H1 (cell line): ENCODE results near the gene MROH7. TPM values are rescaled to one million over a fixed set of nuclear protein-coding genes. Genes with fewer than 3 reads are reported as not detected.

ENCODE experiments used
- CTCF ChIA-PET: fragments of 300-600 bp; sonication (Branson Sonifier 250); formaldehyde crosslinking; loops from one replicate; lab custom pipeline; 2021; ENCODE audit not compliant: partially characterized antibody; lab: Charles Lee
- POLR2A ChIA-PET: fragments of 300-600 bp; sonication (Branson Sonifier 250); formaldehyde crosslinking; loops from one replicate; lab custom pipeline; 2021; ENCODE audit warnings: inconsistent platforms; ENCODE audit not compliant: partially characterized antibody; lab: Charles Lee
- DNase-seq, 2 experiments: peaks; one replicate each; pipeline versions ENCODE4 v3.0.0 to v3.0.0-alpha.2; 2010 to 2022; ENCODE audit warnings: low spot score in 2 of 2, low read depth in 1 of 2, mixed read lengths in 1 of 2
- FAIRE-seq: peaks from 2 replicates; lab custom pipeline; 2011; peaks lifted over from hg19 to GRCh38; lab: Jason Lieb, UNC
- H2AFZ ChIP-seq: 2 replicates; pipeline ENCODE4 v1.8.1; 2012; ENCODE audit warnings: low read length, inconsistent platforms
- H2AK5ac ChIP-seq: 2 replicates; pipeline ENCODE4 v1.6.1; 2013; ENCODE audit warnings: low read depth, low read length
- H2BK120ac ChIP-seq: replicated peaks from 2 replicates; pipeline ENCODE3; 2013; ENCODE audit warnings: low read depth, low read length, inconsistent platforms
- H2BK12ac ChIP-seq: 2 replicates; pipeline ENCODE4 v1.6.1; 2013; ENCODE audit warnings: low read depth, low read length
- H2BK15ac ChIP-seq: 2 replicates; pipeline ENCODE4 v1.6.1; 2013; ENCODE audit warnings: low read length
- H2BK20ac ChIP-seq: 2 replicates; pipeline ENCODE4 v1.6.1; 2013; ENCODE audit warnings: low read length
- H2BK5ac ChIP-seq: 2 replicates; pipeline ENCODE4 v1.6.1; 2013; ENCODE audit warnings: low read depth, low read length
- H3K14ac ChIP-seq: 2 replicates; pipeline ENCODE4 v1.6.1; 2013; ENCODE audit warnings: inconsistent platforms; ENCODE audit not compliant: insufficient read length
- H3K18ac ChIP-seq: 2 replicates; pipeline ENCODE4 v1.6.1; 2013; ENCODE audit warnings: low read length; ENCODE audit errors: extremely low read depth
- H3K23ac ChIP-seq: 2 replicates; pipeline ENCODE4 v1.6.1; 2013; ENCODE audit warnings: inconsistent platforms; ENCODE audit not compliant: insufficient read length
- H3K23me2 ChIP-seq: 2 replicates; pipeline ENCODE4 v1.6.1; 2013; ENCODE audit warnings: low read depth, low read length
- H3K27ac ChIP-seq: 2 replicates; pipeline ENCODE4 v1.6.1; 2011; ENCODE audit warnings: low read depth, low read length, inconsistent platforms
- H3K27me3 ChIP-seq, 4 experiments: replicated peaks in 1 of 4; 1 replicate in 1 of 4; 2 replicates in 3 of 4; pipeline versions ENCODE4 v1.6.1 to v1.8.1; 2011 to 2013; ENCODE audit warnings: low read length in 3 of 4, mild to moderate bottlenecking in 3 of 4, inconsistent platforms in 2 of 4, mixed read lengths in 2 of 4, moderate library complexity in 1 of 4; ENCODE audit not compliant: control insufficient read depth in 3 of 4, insufficient read depth in 3 of 4; ENCODE audit errors: extremely low read depth in 1 of 4
- H3K36me3 ChIP-seq, 4 experiments: 2 replicates each; pipeline versions ENCODE4 v1.6.1 to v1.8.1; 2011 to 2013; ENCODE audit warnings: mild to moderate bottlenecking in 4 of 4, low read length in 3 of 4, moderate library complexity in 2 of 4, control low read depth in 1 of 4, inconsistent platforms in 1 of 4; ENCODE audit not compliant: insufficient read depth in 4 of 4, control insufficient read depth in 2 of 4
- H3K4ac ChIP-seq: replicated peaks from 2 replicates; pipeline ENCODE3; 2013; ENCODE audit warnings: low read length, low read depth, mixed read lengths, inconsistent platforms; ENCODE audit not compliant: insufficient read length
- H3K4me1 ChIP-seq, 4 experiments: replicated peaks in 1 of 4; 1 replicate in 1 of 4; 2 replicates in 3 of 4; pipeline versions ENCODE4 v1.6.1 to v1.8.1; 2011 to 2013; ENCODE audit warnings: low read length in 3 of 4, inconsistent platforms in 2 of 4, mixed read lengths in 1 of 4; ENCODE audit not compliant: insufficient read depth in 4 of 4, control insufficient read depth in 3 of 4
- H3K4me2 ChIP-seq, 2 experiments: 2 replicates each; pipeline versions ENCODE4 v1.6.1 to v1.8.1; 2011 to 2013; ENCODE audit warnings: low read depth in 2 of 2, low read length in 2 of 2, control low read depth in 1 of 2, inconsistent platforms in 1 of 2, mild to moderate bottlenecking in 1 of 2; ENCODE audit not compliant: insufficient read depth in 1 of 2
- H3K4me3 ChIP-seq, 4 experiments: fragments of 200-600, 300-600 bp in 1 of 4; sonication (generic), shearing (Covaris generic), sonication (Bioruptor Twin) in 1 of 4; 2 replicates each; pipeline versions ENCODE4 v1.5.1 to v1.8.1; 2011 to 2016; ENCODE audit warnings: low read length in 4 of 4, low read depth in 3 of 4, control low read depth in 2 of 4, inconsistent platforms in 2 of 4, mild to moderate bottlenecking in 2 of 4, mixed read lengths in 1 of 4, moderate library complexity in 1 of 4; ENCODE audit not compliant: insufficient read depth in 2 of 4; ENCODE audit errors: extremely low read depth in 1 of 4
- H3K56ac ChIP-seq: replicated peaks from 2 replicates; pipeline ENCODE3; 2013; ENCODE audit warnings: low read depth, mild to moderate bottlenecking, mixed read lengths, low read length, inconsistent platforms; ENCODE audit not compliant: insufficient read length
- H3K79me1 ChIP-seq: 2 replicates; pipeline ENCODE4 v1.6.1; 2013; ENCODE audit warnings: low read depth, low read length, control low read depth
- H3K79me2 ChIP-seq, 2 experiments: 2 replicates each; pipeline versions ENCODE4 v1.6.1 to v1.8.1; 2012 to 2013; ENCODE audit warnings: low read length in 2 of 2, mild to moderate bottlenecking in 2 of 2, inconsistent platforms in 1 of 2; ENCODE audit not compliant: insufficient read depth in 2 of 2, control insufficient read depth in 1 of 2
- H3K9ac ChIP-seq, 4 experiments: replicated peaks in 1 of 4; 1 replicate in 1 of 4; 2 replicates in 3 of 4; pipeline versions ENCODE4 v1.6.1 to v1.8.1; 2011 to 2013; ENCODE audit warnings: low read depth in 3 of 4, low read length in 3 of 4, control low read depth in 2 of 4, mild to moderate bottlenecking in 2 of 4, moderate library complexity in 2 of 4, inconsistent platforms in 1 of 4; ENCODE audit errors: extremely low read depth in 1 of 4
- H3K9me3 ChIP-seq, 2 experiments: 2 replicates each; pipeline versions ENCODE4 v1.6.1 to v1.8.1; 2012 to 2013; ENCODE audit warnings: mild to moderate bottlenecking in 2 of 2, moderate library complexity in 2 of 2, control low read depth in 1 of 2, inconsistent platforms in 1 of 2, low read depth in 1 of 2, low read length in 1 of 2, mixed read lengths in 1 of 2; ENCODE audit not compliant: insufficient read depth in 2 of 2
- H4K20me1 ChIP-seq, 2 experiments: replicated peaks in 1 of 2; 2 replicates each; pipeline versions ENCODE3 to v1.8.1; 2011 to 2013; ENCODE audit warnings: inconsistent platforms in 2 of 2, low read length in 2 of 2, mild to moderate bottlenecking in 1 of 2; ENCODE audit not compliant: insufficient read depth in 2 of 2, control insufficient read depth in 1 of 2
- H4K5ac ChIP-seq: 2 replicates; pipeline ENCODE4 v1.6.1; 2013; ENCODE audit warnings: low read length, low read depth, mixed read lengths, inconsistent platforms; ENCODE audit not compliant: insufficient read length
- H4K8ac ChIP-seq: 2 replicates; pipeline ENCODE4 v1.8.0; 2013; ENCODE audit warnings: mild to moderate bottlenecking, moderate library complexity, low read length, inconsistent platforms; ENCODE audit not compliant: insufficient read depth; ENCODE audit errors: extremely low read depth
- H4K91ac ChIP-seq: replicated peaks from 2 replicates; pipeline ENCODE3; 2013; ENCODE audit warnings: low read length, mixed read lengths, inconsistent platforms; ENCODE audit not compliant: insufficient read length
- CBX5 ChIP-seq: fragments of 300-800, 300-1000 bp; sonication (generic); IDR thresholded peaks from 2 replicates; pipeline ENCODE4 v1.7.1; 2016; ENCODE audit warnings: antibody characterized with exemption, low read length, low read depth
- POLR2AphosphoS5 ChIP-seq: IDR thresholded peaks from 2 replicates; pipeline ENCODE4 v1.6.1; 2011; ENCODE audit warnings: low read depth, low read length
- SIN3A ChIP-seq, 2 experiments: IDR thresholded peaks in 1 of 2; conservative IDR thresholded peaks in 1 of 2; 2 replicates each; pipeline ENCODE4 v1.6.1; 2011 to 2012; ENCODE audit warnings: low read length in 2 of 2, improper control_type of control experiment in 1 of 2, low read depth in 1 of 2, mild to moderate bottlenecking in 1 of 2
- SIRT6 ChIP-seq: IDR thresholded peaks from one replicate; pipeline ENCODE4 v1.7.1; 2012; ENCODE audit warnings: low read length, inconsistent platforms
- SP1 ChIP-seq: IDR thresholded peaks from 2 replicates; pipeline ENCODE4 v1.6.1; 2011; ENCODE audit warnings: low read depth, low read length
- WGBS, 2 experiments: shearing (Covaris generic) in 1 of 2; methylation state at CpG; one replicate each; pipeline versions ENCODE4 v1.1.6 to v1.1.7; 2013 to 2015; ENCODE audit warnings: low lambda C conversion rate in 2 of 2, mixed read lengths in 2 of 2, inconsistent platforms in 1 of 2, low coverage in 1 of 2, missing lambda C conversion rate in 1 of 2; ENCODE audit not compliant: insufficient replicate concordance in 2 of 2, insufficient coverage in 1 of 2, insufficient read length in 1 of 2; ENCODE audit errors: extremely low coverage in 1 of 2, missing lambda C conversion rate in 1 of 2; 5-methylcytosine and 5-hydroxymethylcytosine counted together
- polyA plus RNA-seq, 7 experiments: library from polyadenylated mRNA; depleted of rRNA in 3 of 7; stranded (reverse) in 5 of 7; unstranded in 2 of 7; fragments of >200 nt in 5 of 7; fragments of 200-250 nt in 2 of 7; gene quantifications; 1 replicate in 5 of 7; 2 replicates in 1 of 7; 4 replicates in 1 of 7; pipeline versions ENCODE4 v1.2.1 to v1.2.3, GENCODE V29; 2011 to 2013; ENCODE audit warnings: missing spikeins in 2 of 7, mixed read lengths in 2 of 7
- total RNA-seq: library from RNA; stranded (reverse); fragmentation: NEBNext Ultra II Directional; extraction: Animal tissue kit (Norgen Biotek cat#: 25700); gene quantifications from 2 replicates; pipeline ENCODE4 v1.2.1, GENCODE V29; 2021
- TF ChIP-seq, protein P1 (sequence below): IDR thresholded peaks from 2 replicates; pipeline ENCODE4 v1.6.1; 2012; ENCODE audit warnings: inconsistent platforms

Gene MROH7
- total and polyA plus RNA-seq, 2 of the 8 experiments (the other 6 are each of a cell fraction or from before 2014, with no cell fraction given), result 0.07 to 0.20 TPM

GRCh38 chr1:54599211-54599823 lies 42.3 kb upstream of the MROH7 start:
- Histone ChIP-seq H2BK12ac (no peak overlapping the region), H3K23ac (no peak overlapping the region), H3K79me2 (no peaks in the 10 kb centered on the region), H4K91ac (no peak overlapping the region), H3K27ac (no peak overlapping the region), H3K18ac (no peak overlapping the region), H2BK15ac (no peak overlapping the region), H2BK5ac (no peak overlapping the region), H3K4me2 (no peak overlapping the region), H3K27me3 (no peaks in the 10 kb centered on the region), H3K14ac (no peak overlapping the region), H3K79me1 (no peaks in the 10 kb centered on the region), H2AK5ac (no peak overlapping the region), H2AFZ (no peak overlapping the region), H2BK120ac (no peak overlapping the region), H3K4ac (no peak overlapping the region), H4K5ac (no peak overlapping the region), H3K9ac (no peak overlapping the region), H3K9me3 (no peaks in the 10 kb centered on the region), H4K20me1 (peaks cover 0 to 4% of the 10 kb centered on the region in 2 experiments), H3K36me3 (no peaks in the 10 kb centered on the region), H4K8ac (no peak overlapping the region), H3K23me2 (no peaks in the 10 kb centered on the region), H3K4me1 (no peaks in the 10 kb centered on the region; a peak in 1 of 7 replicates), H3K56ac (no peak overlapping the region), H3K4me3 (no peak overlapping the region), H2BK20ac (no peak overlapping the region)
- DNase-seq, result no peak
- whole genome bisulfite sequencing, 2 experiments, result 90% methylated on average over 13 of the region's 13 CpGs; no CpG with 5 or more reads in 1 of the 2 experiments
- POLR2A ChIA-PET, result interaction anchor here (1.0 kb wide), 1 partner anchor 17 kb away, joined by 3 read pairs; no protein-coding TSS in a partner anchor
- CTCF ChIA-PET, result interaction anchor here (0.6 to 1.2 kb wide), 3 partner anchors 18 to 393 kb away, joined by 3 read pairs; no protein-coding TSS in a partner anchor
- FAIRE-seq, result no peak
- TF ChIP-seq SIN3A (conservative IDR thresholded peaks at IDR 0.05 in 1 of 2, IDR thresholded peaks at IDR 0.05 in 1 of 2; ENCODE audit: low read depth in 1 of 2, low read length in 2 of 2) (no peak), POLR2AphosphoS5 (no peak), SP1 (no peak), CBX5 (no peak), SIRT6 (no peak)
- TF ChIP-seq, protein P1, sequence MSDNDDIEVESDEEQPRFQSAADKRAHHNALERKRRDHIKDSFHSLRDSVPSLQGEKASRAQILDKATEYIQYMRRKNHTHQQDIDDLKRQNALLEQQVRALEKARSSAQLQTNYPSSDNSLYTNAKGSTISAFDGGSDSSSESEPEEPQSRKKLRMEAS, result no peak
